HG02885 (cell line): ENCODE measurements around the gene TNS3.

Experiments
- ATAC-seq: cut with Tn5 transposase; IDR thresholded peaks from one replicate; pipeline ENCODE4 v1.9.1; 2021; ENCODE audit warnings: mild to moderate bottlenecking; ENCODE audit not compliant: unreplicated experiment, poor library complexity

Gene TNS3

GRCh38 chr7:47568547-47568946, 13.4 kb downstream of the TNS3 start:
- no peak for ATAC-seq

GRCh38 chr7:47568056-47568455, 13.9 kb downstream of the TNS3 start:
- no peak for ATAC-seq

- ATAC-seq: no peak
Measured at GRCh38 chr7:47565640-47566250, 16.2 kb downstream of the TNS3 start.

- no peak for ATAC-seq
Measured at GRCh38 chr7:47563521-47563920, 18.4 kb downstream of the TNS3 start.

- no peak for ATAC-seq
Measured at GRCh38 chr7:47561715-47562446, 20.0 kb downstream of the TNS3 start.

- no peak for ATAC-seq
Measured at GRCh38 chr7:47559306-47560220, 22.3 kb downstream of the TNS3 start.

GRCh38 chr7:47557694-47558670, 23.9 kb downstream of the TNS3 start:
- ATAC-seq: no peak

- no peak for ATAC-seq
Measured at GRCh38 chr7:47557317-47557693, 24.6 kb downstream of the TNS3 start.

- ATAC-seq: no peak
Measured at GRCh38 chr7:47556511-47557180, 25.3 kb downstream of the TNS3 start.

- ATAC-seq: no peak
Measured at GRCh38 chr7:47553309-47553708, 28.6 kb downstream of the TNS3 start.

- ATAC-seq: peak; percentile 98
Measured at GRCh38 chr7:47552621-47553020, 29.3 kb downstream of the TNS3 start.

GRCh38 chr7:47551668-47552440, 30.1 kb downstream of the TNS3 start:
- ATAC-seq: no peak

- no peak for ATAC-seq
Measured at GRCh38 chr7:47550788-47551470, 31.0 kb downstream of the TNS3 start.

- no peak for ATAC-seq
Measured at GRCh38 chr7:47549916-47550315, 32.0 kb downstream of the TNS3 start.

GRCh38 chr7:47549397-47549796, 32.5 kb downstream of the TNS3 start:
- ATAC-seq: no peak

GRCh38 chr7:47548546-47548945, 33.4 kb downstream of the TNS3 start:
- no peak for ATAC-seq

- ATAC-seq: no peak
Measured at GRCh38 chr7:47546733-47547494, 35.0 kb downstream of the TNS3 start.
